NK-92 (cell line): ENCODE measurements around the gene ZBTB16.

ENCODE experiments used
- DNase-seq: peaks from one replicate; lab custom pipeline; 2025; ENCODE audit not compliant: unreplicated experiment; lab: John Stamatoyannopoulos, UW

The ZBTB16 gene

DNA sequence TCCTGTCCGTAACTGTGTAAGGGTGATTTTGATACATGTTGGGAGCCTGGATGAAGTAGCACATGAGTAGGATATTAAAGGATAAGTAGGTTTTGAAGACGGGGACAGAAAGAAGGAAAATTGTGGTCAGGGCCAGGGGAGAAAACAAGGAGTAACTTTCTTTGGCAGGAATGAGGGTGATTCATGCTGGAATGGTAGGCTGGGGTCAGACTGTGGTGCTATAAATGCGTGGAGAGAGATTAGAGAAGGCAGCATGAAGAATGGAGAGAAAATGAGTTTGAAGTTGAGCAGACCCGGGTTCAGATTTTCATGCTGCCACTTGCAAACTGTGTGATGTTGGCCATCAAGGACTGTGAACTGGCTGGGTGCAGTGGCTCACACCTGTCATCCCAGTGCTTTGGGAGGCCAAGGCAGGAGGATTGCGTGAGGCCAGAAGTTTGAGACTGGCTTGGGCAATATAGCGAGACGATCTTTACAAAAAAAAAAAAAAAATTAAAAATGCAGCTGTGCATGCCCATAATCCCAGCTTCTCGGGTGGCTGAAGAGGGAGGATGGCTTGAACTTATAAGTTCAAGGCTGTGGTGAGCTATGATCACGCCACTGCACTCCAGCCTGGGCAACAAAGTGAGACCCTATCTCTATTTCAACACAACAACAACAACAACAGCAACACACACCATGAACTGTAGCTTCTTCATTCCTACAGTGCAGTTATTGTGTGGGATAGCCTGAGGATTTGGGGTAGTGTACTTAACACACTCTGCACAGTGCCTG, 22.3 kb downstream of the ZBTB16 start:
- DNase-seq: no peak

DNA sequence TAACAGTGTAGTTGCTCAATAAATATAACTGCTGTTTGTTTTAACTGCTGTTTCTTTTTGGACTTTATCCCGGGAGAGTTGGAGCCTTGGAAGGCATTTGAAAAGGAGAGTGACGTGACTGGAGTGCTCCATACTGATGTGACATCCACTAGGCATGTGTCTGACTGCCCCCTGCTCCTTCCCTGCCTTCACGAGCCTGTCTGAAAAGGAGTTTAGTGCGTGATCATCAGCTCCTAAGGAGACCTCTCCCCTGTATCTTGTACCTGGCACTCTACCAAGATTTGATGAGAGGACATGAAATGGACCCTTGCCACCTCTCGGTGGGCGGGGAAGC, 22.9 kb downstream of the ZBTB16 start:
- DNase-seq: no peak

DNA sequence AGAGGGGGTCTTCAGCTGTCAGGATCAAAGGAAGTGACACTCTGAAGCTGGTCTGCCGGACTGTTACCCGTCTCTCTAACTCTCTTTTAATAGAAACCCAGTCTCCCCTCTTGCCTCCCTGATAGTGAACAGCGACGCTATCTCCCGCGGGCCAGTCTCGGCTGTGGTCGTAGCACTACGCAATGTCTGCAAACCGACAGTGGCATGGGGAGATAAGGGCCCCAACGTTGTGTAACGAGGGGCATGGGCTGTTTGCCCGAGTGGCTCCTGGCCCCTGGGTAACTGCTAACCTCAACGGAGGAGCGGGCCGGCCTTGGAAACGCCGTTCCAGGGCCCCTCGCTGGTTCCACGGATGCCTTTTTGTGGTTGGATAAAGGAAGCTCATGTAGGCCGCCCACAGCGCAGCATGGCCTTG, 23.3 kb downstream of the ZBTB16 start:
- no peak for DNase-seq

GRCh38 chr11:114083391-114084252, 24.1 kb downstream of the ZBTB16 start:
- no peak for DNase-seq

DNA sequence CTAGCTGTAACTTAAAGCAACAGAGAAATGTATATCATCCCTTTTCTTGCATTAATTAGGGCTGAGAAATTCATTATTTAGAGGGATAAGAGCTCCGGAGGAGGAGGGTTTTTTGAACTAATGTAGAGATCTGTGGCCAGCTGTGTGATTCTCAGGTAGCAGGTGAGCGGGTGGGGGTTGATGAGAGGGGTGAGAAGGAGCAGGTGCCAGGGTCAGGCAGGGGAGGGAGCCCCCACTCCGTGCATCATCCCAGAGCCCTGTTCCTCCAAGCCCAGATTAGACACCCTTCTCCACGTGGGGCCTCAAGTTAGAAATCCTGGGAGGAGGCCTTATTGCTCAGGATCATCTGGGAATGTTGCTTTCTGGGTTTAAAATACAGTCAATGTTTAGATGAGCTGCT, 24.9 kb downstream of the ZBTB16 start:
- no peak for DNase-seq

GRCh38 chr11:114085965-114086793, 26.7 kb downstream of the ZBTB16 start:
- no peak for DNase-seq

DNA sequence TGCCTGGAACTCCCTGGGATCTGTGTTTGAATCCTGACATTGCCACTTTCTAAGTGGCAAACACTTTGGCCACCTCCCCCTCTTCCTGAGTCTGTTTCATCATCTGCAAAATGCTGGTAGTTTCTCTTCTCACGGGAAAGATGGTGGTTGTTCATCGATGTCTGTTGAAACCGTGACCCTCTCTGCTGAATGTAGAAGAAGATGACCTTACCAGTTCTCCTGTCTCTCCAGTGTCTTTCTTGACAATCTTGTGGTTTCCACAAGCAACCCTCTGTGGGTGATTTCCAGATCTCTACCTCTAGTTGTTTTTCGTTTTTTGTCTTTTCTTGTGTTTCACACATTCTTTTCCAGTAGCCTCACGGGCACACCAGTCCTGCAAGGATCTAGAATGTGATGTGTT, 27.5 kb downstream of the ZBTB16 start:
- DNase-seq: no peak

- DNase-seq: no peak
Measured at GRCh38 chr11:114088216-114088615, 28.7 kb downstream of the ZBTB16 start.

DNA sequence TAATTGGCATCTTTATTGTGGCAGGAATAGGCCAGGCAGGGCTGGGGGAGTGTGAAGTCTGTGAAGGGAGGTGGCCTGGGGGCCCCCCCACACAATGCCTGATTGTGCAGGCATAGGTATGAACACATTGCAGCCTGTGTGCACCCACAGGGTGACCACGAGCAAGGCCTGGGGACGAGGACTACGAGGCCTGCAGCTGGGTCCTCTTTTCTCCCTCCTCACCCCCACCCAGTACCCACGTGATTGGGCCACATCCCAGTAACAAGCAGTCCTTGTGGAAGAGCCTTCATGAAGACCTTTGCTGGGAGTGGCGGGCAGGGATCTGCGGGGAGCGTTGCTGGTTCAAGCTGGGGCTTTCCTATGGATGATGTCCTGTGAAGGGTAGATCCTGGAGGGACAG, 29.3 kb downstream of the ZBTB16 start:
- no peak for DNase-seq

DNA sequence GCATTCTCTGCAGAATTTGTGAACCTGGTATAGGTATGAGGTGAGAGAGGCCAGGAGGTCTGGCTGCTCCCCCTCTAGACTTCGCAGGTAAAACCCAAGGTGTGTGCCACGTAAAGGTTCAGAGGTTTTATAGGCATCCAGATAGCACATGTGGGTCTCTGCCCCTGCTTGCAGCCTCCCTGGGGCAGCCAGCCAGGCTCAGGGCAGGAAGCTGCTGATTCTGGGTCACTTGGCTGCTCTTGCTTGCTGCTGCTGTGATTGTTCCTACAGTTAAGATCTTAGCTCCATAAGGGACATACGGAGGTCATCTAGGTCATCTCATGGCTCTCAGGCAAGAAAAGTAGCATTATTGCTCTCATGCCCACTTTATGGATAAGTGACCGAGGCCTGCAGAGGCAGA, 30.2 kb downstream of the ZBTB16 start:
- DNase-seq: no peak

- DNase-seq: no peak
Measured at GRCh38 chr11:114090225-114090910, 30.9 kb downstream of the ZBTB16 start.

- DNase-seq: no peak
Measured at GRCh38 chr11:114090976-114091375, 31.5 kb downstream of the ZBTB16 start.

GRCh38 chr11:114091516-114092397, 32.2 kb downstream of the ZBTB16 start:
- DNase-seq: no peak

DNA sequence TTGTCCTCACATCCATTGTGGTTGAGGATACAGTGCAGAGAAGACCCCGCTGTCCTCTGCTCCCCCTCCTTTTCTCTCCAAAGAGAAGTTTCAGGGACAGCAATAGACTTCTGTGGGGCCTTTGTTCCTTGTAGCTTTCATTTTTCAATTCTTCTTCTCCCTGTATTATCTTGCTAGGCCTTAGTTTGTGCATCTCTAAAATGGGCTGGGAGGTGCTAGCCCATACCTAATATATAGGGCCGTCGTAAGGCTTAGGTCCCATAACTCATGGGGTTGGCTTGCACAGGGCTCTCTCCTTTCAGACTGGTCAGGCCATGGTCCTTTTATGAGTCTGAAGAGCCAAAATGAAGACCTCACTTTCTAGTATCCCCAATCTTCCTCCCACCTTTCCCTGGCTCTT, 33.0 kb downstream of the ZBTB16 start:
- DNase-seq: no peak

DNA sequence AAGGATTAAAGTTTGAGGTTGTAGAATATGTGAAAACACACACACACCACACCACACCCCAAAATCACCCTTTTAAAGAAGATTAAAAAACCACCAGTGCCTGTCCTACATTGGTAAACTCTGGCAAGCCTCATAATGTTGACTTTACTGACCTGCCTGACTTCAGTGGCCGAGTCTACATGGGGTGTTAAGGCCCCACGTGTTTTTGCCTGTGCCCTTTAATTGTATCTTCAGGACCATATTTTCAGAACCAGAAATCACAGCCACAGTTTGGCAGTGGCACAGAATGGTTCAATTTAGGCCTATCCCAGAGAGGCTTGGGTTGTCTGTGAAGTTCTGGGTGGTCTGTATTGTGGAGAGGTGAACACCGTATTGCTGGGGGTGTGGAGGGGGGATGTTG, 33.4 kb downstream of the ZBTB16 start:
- DNase-seq: no peak

GRCh38 chr11:114094516-114094915, 35.0 kb downstream of the ZBTB16 start:
- no peak for DNase-seq

GRCh38 chr11:114095899-114096298, 36.4 kb downstream of the ZBTB16 start:
- DNase-seq: no peak

DNA sequence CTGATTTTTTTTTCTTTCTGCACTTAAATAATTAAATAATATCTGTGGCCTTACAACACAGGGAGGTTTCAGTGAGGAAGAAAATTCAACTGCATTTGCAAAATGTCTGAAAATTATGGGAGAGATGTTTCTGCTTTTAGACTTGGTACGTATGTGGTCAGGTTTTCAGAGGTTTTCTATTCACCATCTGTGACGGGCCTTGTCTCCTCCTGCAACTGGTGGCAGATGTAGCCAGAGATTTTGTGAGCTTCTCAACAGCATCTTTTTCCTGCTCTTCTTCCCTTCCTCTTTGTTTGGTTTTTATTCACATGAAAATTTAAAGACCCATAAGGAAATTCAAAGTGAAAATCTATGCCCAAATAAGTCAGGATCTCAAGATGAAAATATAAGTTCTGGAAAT, 38.3 kb downstream of the ZBTB16 start:
- DNase-seq: no peak

DNA sequence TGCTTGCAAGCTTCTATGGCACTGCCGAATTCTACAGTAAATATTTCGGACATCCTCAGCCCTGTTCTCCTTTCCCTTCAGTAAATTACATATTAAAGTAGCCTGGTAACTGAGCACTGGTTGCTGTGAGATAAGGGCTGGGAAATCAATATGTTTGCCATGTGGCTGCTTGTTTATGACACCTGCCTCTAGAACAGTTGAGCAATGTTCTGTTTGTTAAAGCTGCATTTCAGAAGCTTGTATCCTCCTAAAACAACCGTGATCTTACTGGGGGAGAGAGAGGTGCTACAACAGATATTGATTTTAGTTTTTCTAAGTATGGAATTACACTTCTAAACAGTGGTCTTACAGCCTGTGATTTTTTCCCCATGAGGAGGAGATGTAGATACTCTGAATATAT, 39.4 kb downstream of the ZBTB16 start:
- no peak for DNase-seq
